Heart left ventricle (tissue), 13 donors: ENCODE results near the gene PLAU.

ENCODE experiments used
- CTCF ChIP-seq, 12 donors: fragments of 200-600 bp; sonication (generic) in 4 of 12; IDR thresholded peaks; one replicate each; pipeline versions ENCODE4 v1.5.0 to v1.8.0; 2018 to 2022; ENCODE audit warnings: antibody characterized with exemption in 12 of 12, mild to moderate bottlenecking in 5 of 12
- POLR2A ChIP-seq, 2 donors: fragments of 450-650 bp; IDR thresholded peaks; one replicate each; pipeline ENCODE4 v1.6.1; 2017; ENCODE audit warnings: antibody characterized with exemption in 2 of 2, mild to moderate bottlenecking in 2 of 2, moderate library complexity in 2 of 2
- donor health status: ischemic (EF 13 %, LVEDD 7.1; RV severe dilation, severe dysfunction).
- donor health status: DM: no; HTN: yes; CAD: no.
- donor health status: DM: no; HTN: no; CAD: no.
- donor health status: ischemic (EF 25% LVEDD 6.9; RV normal size, moderate dysfunction).
- donor health status: ischemic (EF 25% LVEDD 5.7; RV mildly dilated, moderate dysfunction).
- donor health status: ischemic (EF 35%, LVEDD 5.7; RV mildly dilated, moderate dysfunction).
- donor health status: nonischemic (EF 11% LVEDD 7.7; RV severe dilation, severe dysfunction).
- donor health status: DM: yes; HTN: yes; CAD: no.
- donor health status: PGD.
- donor health status: ischemic (EF 29% LVEDD 5.4; RV normal size, mild dysfunction).
- donor health status: nonischemic (EF 23%, LVEDD 6.1; RV moderate dilation, normal function).

GRCh38 chr10:73917566-73918305, 6.8 kb downstream of the PLAU start:
- TF ChIP-seq CTCF (IDR thresholded peaks at IDR 0.05) (no peak), POLR2A (IDR thresholded peaks at IDR 0.05) (no peak)
